ENCODE data around the gene DPP10.

DPP10 gene

GRCh38 chr2:115460008-115460407, 1017.6 kb downstream of the DPP10 start:
- no peak overlapping the region for H3K4me3 ChIP-seq (ENCODE audit: low read depth in 1 of 2, low read length in 2 of 2)
- H2AFZ ChIP-seq (ENCODE audit: low read depth, low read length): no peak overlapping the region
- H3K27ac ChIP-seq (ENCODE audit: low read length): no peak overlapping the region
- H3K4me1 ChIP-seq (ENCODE audit: insufficient read depth, low read length): no peaks in the 10 kb centered on the region
- H3K27me3 ChIP-seq (ENCODE audit: insufficient read depth, low read length, poor library complexity): no peaks in the 10 kb centered on the region
- TF ChIP-seq CTCF (IDR thresholded peaks at IDR 0.05; ENCODE audit: borderline replicate concordance, extremely low read depth, low read length, poor library complexity, severe bottlenecking) (no peak), EZH2 (IDR thresholded peaks at IDR 0.05; ENCODE audit: borderline replicate concordance, low read depth, low read length, severe bottlenecking) (no peak)
- no peak for DNase-seq
- no peak overlapping the region for H3K4me2 ChIP-seq (ENCODE audit: insufficient read depth, low read length)
- no peak for ATAC-seq (ENCODE audit: insufficient read depth, low read depth)
- H4K20me1 ChIP-seq (ENCODE audit: insufficient read depth, low read length): no peaks in the 10 kb centered on the region
- H3K9me3 ChIP-seq (ENCODE audit: insufficient read depth, low read length, severe bottlenecking): no peaks in the 10 kb centered on the region
- no peaks in the 10 kb centered on the region for H3K36me3 ChIP-seq (ENCODE audit: insufficient read depth, low read length)
- no peaks in the 10 kb centered on the region for H3K79me2 ChIP-seq (ENCODE audit: insufficient read depth, low read length)
- H3K9ac ChIP-seq (ENCODE audit: low read depth, low read length): no peak overlapping the region

DNA sequence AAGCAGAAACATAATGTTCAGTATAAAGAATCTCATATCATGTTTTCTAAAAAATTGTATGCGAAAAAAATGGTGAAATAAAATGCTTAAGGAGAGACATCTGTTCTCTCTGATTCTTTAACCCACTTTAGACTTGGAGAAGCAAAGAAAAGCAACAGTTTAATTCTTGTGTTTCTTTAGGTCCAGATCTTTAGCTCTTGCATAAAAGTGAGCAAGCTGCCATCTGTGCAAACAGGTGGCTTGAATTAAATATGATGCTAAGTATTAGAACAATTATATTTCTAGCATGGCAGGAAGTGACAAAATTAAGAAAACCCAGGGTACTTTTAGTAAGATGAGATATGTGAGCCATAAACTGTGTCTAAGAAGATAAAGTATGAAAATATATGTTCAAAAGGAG, 1038.3 kb downstream of the DPP10 start:
- no peak overlapping the region for H2AFZ ChIP-seq (ENCODE audit: low read depth, low read length)
- no peak overlapping the region for H3K27ac ChIP-seq (ENCODE audit: low read length)
- no peak overlapping the region for H3K4me2 ChIP-seq (ENCODE audit: insufficient read depth, low read length)
- H3K9ac ChIP-seq (ENCODE audit: low read depth, low read length): no peak overlapping the region
- H4K20me1 ChIP-seq (ENCODE audit: insufficient read depth, low read length): no peaks in the 10 kb centered on the region
- peaks cover 6% of the 10 kb centered on the region for H3K9me3 ChIP-seq (ENCODE audit: insufficient read depth, low read length, severe bottlenecking)
- TF ChIP-seq EZH2 (IDR thresholded peaks at IDR 0.05; ENCODE audit: borderline replicate concordance, low read depth, low read length, severe bottlenecking) (no peak), CTCF (IDR thresholded peaks at IDR 0.05; ENCODE audit: borderline replicate concordance, extremely low read depth, low read length, poor library complexity, severe bottlenecking) (no peak)
- H3K4me3 ChIP-seq (ENCODE audit: low read depth in 1 of 2, low read length in 2 of 2): no peak overlapping the region
- ATAC-seq (ENCODE audit: insufficient read depth, low read depth) (no peak), DNase-seq (no peak)
- no peaks in the 10 kb centered on the region for H3K4me1 ChIP-seq (ENCODE audit: insufficient read depth, low read length)
- H3K36me3 ChIP-seq (ENCODE audit: insufficient read depth, low read length): no peaks in the 10 kb centered on the region
- no peaks in the 10 kb centered on the region for H3K27me3 ChIP-seq (ENCODE audit: insufficient read depth, low read length, poor library complexity)
- no peaks in the 10 kb centered on the region for H3K79me2 ChIP-seq (ENCODE audit: insufficient read depth, low read length)

DNA sequence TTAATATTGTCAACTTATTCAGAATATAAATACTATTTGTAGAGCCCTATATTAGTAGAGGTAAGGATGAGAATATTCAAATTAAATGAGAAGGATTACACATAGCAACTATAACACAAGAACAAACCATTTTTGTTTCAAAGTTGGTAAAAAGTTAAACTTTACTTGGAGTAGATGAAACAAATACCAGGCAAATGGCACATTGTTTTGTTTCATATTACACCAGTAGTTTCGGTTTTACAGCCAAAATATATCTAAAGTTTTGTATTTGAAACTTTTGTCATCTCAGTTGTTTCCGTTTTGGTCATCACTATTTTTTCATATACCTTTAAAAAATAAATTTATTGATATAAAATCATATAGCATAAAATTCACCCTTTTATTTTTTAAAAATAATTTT, 1039.4 kb downstream of the DPP10 start:
- DNase-seq (no peak), ATAC-seq (ENCODE audit: insufficient read depth, low read depth) (no peak)
- H3K27ac ChIP-seq (ENCODE audit: low read length): no peak overlapping the region
- no peaks in the 10 kb centered on the region for H4K20me1 ChIP-seq (ENCODE audit: insufficient read depth, low read length)
- no peaks in the 10 kb centered on the region for H3K4me1 ChIP-seq (ENCODE audit: insufficient read depth, low read length)
- no peaks in the 10 kb centered on the region for H3K36me3 ChIP-seq (ENCODE audit: insufficient read depth, low read length)
- H3K9ac ChIP-seq (ENCODE audit: low read depth, low read length): no peak overlapping the region
- no peaks in the 10 kb centered on the region for H3K9me3 ChIP-seq (ENCODE audit: insufficient read depth, low read length, severe bottlenecking)
- no peak overlapping the region for H3K4me2 ChIP-seq (ENCODE audit: insufficient read depth, low read length)
- H2AFZ ChIP-seq (ENCODE audit: low read depth, low read length): no peak overlapping the region
- H3K4me3 ChIP-seq (ENCODE audit: low read depth in 1 of 2, low read length in 2 of 2): no peak overlapping the region
- H3K27me3 ChIP-seq (ENCODE audit: insufficient read depth, low read length, poor library complexity): no peaks in the 10 kb centered on the region
- no peak for TF ChIP-seq CTCF (IDR thresholded peaks at IDR 0.05; ENCODE audit: borderline replicate concordance, extremely low read depth, low read length, poor library complexity, severe bottlenecking)
- no peak for TF ChIP-seq EZH2 (IDR thresholded peaks at IDR 0.05; ENCODE audit: borderline replicate concordance, low read depth, low read length, severe bottlenecking)
- no peaks in the 10 kb centered on the region for H3K79me2 ChIP-seq (ENCODE audit: insufficient read depth, low read length)

- Histone ChIP-seq H3K4me3 (ENCODE audit: low read depth in 1 of 2, low read length in 2 of 2) (no peak overlapping the region), H3K9ac (ENCODE audit: low read depth, low read length) (no peak overlapping the region), H2AFZ (ENCODE audit: low read depth, low read length) (no peak overlapping the region), H3K36me3 (ENCODE audit: insufficient read depth, low read length) (no peaks in the 10 kb centered on the region), H3K4me2 (ENCODE audit: insufficient read depth, low read length) (no peak overlapping the region), H3K27ac (ENCODE audit: low read length) (no peak overlapping the region), H4K20me1 (ENCODE audit: insufficient read depth, low read length) (no peaks in the 10 kb centered on the region), H3K4me1 (ENCODE audit: insufficient read depth, low read length) (no peaks in the 10 kb centered on the region), H3K79me2 (ENCODE audit: insufficient read depth, low read length) (no peaks in the 10 kb centered on the region), H3K9me3 (ENCODE audit: insufficient read depth, low read length, severe bottlenecking) (no peaks in the 10 kb centered on the region), H3K27me3 (ENCODE audit: insufficient read depth, low read length, poor library complexity) (no peaks in the 10 kb centered on the region)
- ATAC-seq (ENCODE audit: insufficient read depth, low read depth) (no peak), DNase-seq (no peak)
- no peak for TF ChIP-seq CTCF (IDR thresholded peaks at IDR 0.05; ENCODE audit: borderline replicate concordance, extremely low read depth, low read length, poor library complexity, severe bottlenecking)
- no peak for TF ChIP-seq EZH2 (IDR thresholded peaks at IDR 0.05; ENCODE audit: borderline replicate concordance, low read depth, low read length, severe bottlenecking)
These were observed 1041.2 kb downstream of the DPP10 start for GRCh38 chr2:115483666-115484065.

Data from DND-41 (cell line).